HepG2 (cell line): ENCODE data around the gene SERPINA9. TPM values are rescaled to one million over a fixed set of nuclear protein-coding genes. Genes with fewer than 3 reads are reported as not detected.

Source experiments
- ATAC-seq: fragments of 200-7000 bp; cut with Tn5 transposase; 3 replicates; pipeline ENCODE4 v1.9.1; 2020; ENCODE audit warnings: mild to moderate bottlenecking, moderate library complexity
- BruUV-seq: library from RNA; stranded (reverse); fragments of 400-500 nt; replicated peaks from 2 replicates; lab custom pipeline; 2021; lab: Mats Ljungman, UMichigan
- CTCF ChIA-PET: fragments of 300-600 bp; formaldehyde crosslinking; extraction: SDS; loops from one replicate; lab custom pipeline; 2021; ENCODE audit warnings: low total read pairs, inconsistent platforms, low intra/inter-chr PET ratio; lab: Yijun Ruan, JAX
- POLR2A ChIA-PET: fragments of 350-600 bp; sonication (Branson Sonifier 250); formaldehyde crosslinking; loops from one replicate; lab custom pipeline; 2020; ENCODE audit warnings: antibody characterized with exemption, inconsistent platforms; lab: Yijun Ruan, JAX
- DNase-seq: peaks from one replicate; pipeline ENCODE4 v3.0.0-alpha.2; 2015; ENCODE audit warnings: low spot score
- FAIRE-seq: peaks from 3 replicates; lab custom pipeline; 2011; peaks lifted over from hg19 to GRCh38; lab: Jason Lieb, UNC
- H2AFZ ChIP-seq: one replicate; pipeline ENCODE4 v1.6.1; 2011; ENCODE audit warnings: low read length, inconsistent platforms
- H3K27ac ChIP-seq: fragments of 300-600 bp; 3 replicates; pipeline ENCODE4 v1.8.0; 2011; ENCODE audit warnings: mixed run types, mild to moderate bottlenecking, mixed read lengths, low read length, inconsistent platforms; ENCODE audit not compliant: insufficient read depth; ENCODE audit errors: extremely low read length
- H3K27me3 ChIP-seq, 2 experiments: fragments of 200-600 bp in 1 of 2; 2 replicates in 1 of 2; 3 replicates in 1 of 2; pipeline versions ENCODE4 v1.6.0 to v1.8.0; 2011; ENCODE audit warnings: low read length in 2 of 2, mild to moderate bottlenecking in 2 of 2, moderate library complexity in 2 of 2, inconsistent platforms in 1 of 2; ENCODE audit not compliant: insufficient read depth in 2 of 2, control insufficient read depth in 1 of 2
- H3K36me3 ChIP-seq, 2 experiments: fragments of 200-600 bp in 1 of 2; replicated peaks in 1 of 2; 2 replicates in 1 of 2; 3 replicates in 1 of 2; pipeline versions ENCODE4 v1.5.1 to v1.8.0; 2011; ENCODE audit warnings: low read length in 2 of 2, inconsistent platforms in 1 of 2; ENCODE audit not compliant: insufficient read depth in 2 of 2, control insufficient read depth in 1 of 2
- H3K4me1 ChIP-seq: 2 replicates; pipeline ENCODE4 v1.5.1; 2012; ENCODE audit warnings: low read length, inconsistent platforms; ENCODE audit not compliant: insufficient read depth
- H3K4me2 ChIP-seq: 2 replicates; pipeline ENCODE4 v1.6.0; 2011; ENCODE audit warnings: low read depth, low read length, inconsistent platforms
- H3K4me3 ChIP-seq, 3 experiments: fragments of 200-600 bp in 1 of 3; sonication (generic), shearing (Covaris generic) in 1 of 3; replicated peaks in 1 of 3; 2 replicates each; pipeline ENCODE4 v1.5.1; 2011 to 2016; ENCODE audit warnings: low read length in 3 of 3, inconsistent platforms in 2 of 3, low read depth in 2 of 3, mild to moderate bottlenecking in 2 of 3, control low read depth in 1 of 3, mixed read lengths in 1 of 3; ENCODE audit not compliant: insufficient read depth in 1 of 3
- H3K79me2 ChIP-seq: one replicate; pipeline ENCODE4 v1.6.1; 2011; ENCODE audit warnings: low read length, inconsistent platforms; ENCODE audit not compliant: insufficient read depth
- H3K9ac ChIP-seq: 2 replicates; pipeline ENCODE4 v1.6.0; 2011; ENCODE audit warnings: mild to moderate bottlenecking, low read depth, low read length, inconsistent platforms; ENCODE audit not compliant: insufficient read depth
- H3K9me3 ChIP-seq: 2 replicates; pipeline ENCODE4 v1.5.1; 2012; ENCODE audit warnings: mild to moderate bottlenecking, low read length
- H4K20me1 ChIP-seq: 2 replicates; pipeline ENCODE4 v1.6.0; 2011; ENCODE audit warnings: inconsistent platforms, mild to moderate bottlenecking, low read length, moderate library complexity; ENCODE audit not compliant: insufficient read depth
- FOXK1 ChIP-seq: sonication (generic); formaldehyde crosslinking; IDR thresholded peaks from 2 replicates; pipeline ENCODE4 v1.4.0; 2020; ENCODE audit warnings: low read depth, missing genetic modification reagents, borderline replicate concordance
- GATAD1 ChIP-seq: IDR thresholded peaks from 2 replicates; pipeline ENCODE4 v1.6.1; 2016; ENCODE audit warnings: missing genetic modification reagents, missing compliant biosample characterization
- NAIF1 ChIP-seq: sonication (generic); formaldehyde crosslinking; IDR thresholded peaks from 2 replicates; pipeline ENCODE4 v1.5.0; 2020; ENCODE audit warnings: mild to moderate bottlenecking, missing genetic modification reagents, borderline replicate concordance
- RXRB ChIP-seq: IDR thresholded peaks from 2 replicates; pipeline ENCODE4 v1.6.1; 2016; ENCODE audit warnings: borderline replicate concordance, missing genetic modification reagents, missing compliant biosample characterization
- SAP130 ChIP-seq: IDR thresholded peaks from 2 replicates; pipeline ENCODE4 v1.6.1; 2016; ENCODE audit warnings: low read depth
- TARDBP ChIP-seq: sonication (generic); formaldehyde crosslinking; IDR thresholded peaks from 2 replicates; pipeline ENCODE4 v1.8.0; 2022; ENCODE audit warnings: mild to moderate bottlenecking, missing genetic modification reagents
- ZC3H13 ChIP-seq: sonication (generic); formaldehyde crosslinking; IDR thresholded peaks from 2 replicates; pipeline ENCODE4 v1.8.1; 2023; ENCODE audit warnings: mild to moderate bottlenecking, missing genetic modification reagents, moderate library complexity
- ZNF205 ChIP-seq: IDR thresholded peaks from 2 replicates; pipeline ENCODE4 v1.6.1; 2018; ENCODE audit warnings: missing biosample characterization, missing genetic modification reagents
- ZNF570 ChIP-seq: sonication (generic); formaldehyde crosslinking; IDR thresholded peaks from 2 replicates; pipeline ENCODE4 v1.4.0; 2020; ENCODE audit warnings: mild to moderate bottlenecking, missing genetic modification reagents, borderline replicate concordance
- WGBS: methylation state at CpG from one replicate; pipeline ENCODE4 v1.1.6; 2017; ENCODE audit warnings: low lambda C conversion rate; 5-methylcytosine and 5-hydroxymethylcytosine counted together
- in situ Hi-C: cut with HindIII; loops from 2 replicates; pipeline ENCODE4 v1.10.0; 2017; ENCODE audit warnings: low pct_unique_long_range_greater_than_20kb; ENCODE audit not compliant: extremely low pct_ligation_motif_present
- intact Hi-C: fragments of 100-400 bp; cut with micrococcal nuclease; formaldehyde crosslinking; loops from one replicate; pipeline ENCODE4 v1.10.0; 2022; ENCODE audit not compliant: unreplicated experiment
- polyA plus RNA-seq, 8 experiments: library from polyadenylated mRNA; depleted of rRNA in 3 of 8; stranded (reverse) in 7 of 8; unstranded in 1 of 8; fragments of >200 nt; fragmentation: Illumina TruSeq in 4 of 8; extraction: Trizol in 4 of 8; gene quantifications; 2 replicates each; pipeline versions ENCODE4 v1.2.1 to v1.2.3, GENCODE V29; 2011 to 2016; ENCODE audit warnings: low read depth in 4 of 8, missing spikeins in 1 of 8, mixed read lengths in 1 of 8; ENCODE audit not compliant: insufficient read depth in 1 of 8
- total RNA-seq, 5 experiments: library from RNA; depleted of rRNA; stranded (reverse); fragments of >200 nt; fragmentation: Illumina TruSeq; extraction: Trizol; gene quantifications; 2 replicates each; pipeline ENCODE4 v1.2.3, GENCODE V29; 2016; ENCODE audit warnings: low read depth in 1 of 5
- TF ChIP-seq, protein P1 (sequence below): sonication (generic); formaldehyde crosslinking; IDR thresholded peaks from 2 replicates; pipeline ENCODE4 v1.4.0; 2020; ENCODE audit warnings: mild to moderate bottlenecking, missing genetic modification reagents
- TF ChIP-seq, protein P2 (sequence below): IDR thresholded peaks from 2 replicates; pipeline ENCODE4 v1.4.0; 2020; ENCODE audit warnings: mild to moderate bottlenecking, missing genetic modification reagents
- TF ChIP-seq, protein P3 (sequence below): IDR thresholded peaks from 2 replicates; pipeline ENCODE4 v1.6.1; 2016; ENCODE audit warnings: missing genetic modification reagents, missing compliant biosample characterization

The SERPINA9 gene
- total and polyA plus RNA-seq, 2 of the 13 experiments (the other 11 are each of a cell fraction or from before 2014, with no cell fraction given) = 0.21 TPM; not detected in 1

DNA sequence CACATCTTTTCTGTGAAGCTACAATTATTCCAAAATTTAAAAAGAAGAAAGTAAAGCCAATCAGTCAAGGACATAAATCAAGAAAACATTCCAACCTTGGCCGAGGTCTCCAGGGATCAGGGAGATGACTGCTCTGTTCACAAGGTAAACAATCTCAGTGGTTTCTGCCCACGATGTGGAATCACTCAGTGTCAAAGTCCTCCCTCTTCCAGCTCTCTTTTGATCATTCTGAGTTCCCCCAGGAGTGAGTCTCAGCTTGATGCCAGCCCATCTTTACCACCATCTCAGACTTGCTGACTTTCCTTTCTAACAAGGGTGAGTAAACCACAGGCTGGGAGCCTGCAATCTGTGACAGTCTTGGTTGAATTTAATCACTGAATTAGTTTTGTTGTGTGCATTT, 4.8 kb upstream of the SERPINA9 start:
- ChIA-PET CTCF (no interaction called here), POLR2A (interaction anchor here (0.9 to 2.2 kb wide), 6 partner anchors 15 to 119 kb away, joined by 3 to 11 read pairs (median 3); no protein-coding TSS in a partner anchor)
- peak overlapping the region; percentile 92 for H3K4me2 ChIP-seq
- H3K27ac ChIP-seq = peak overlapping the region; percentile 92
- ATAC-seq (no peak), DNase-seq (peak; percentile 19), FAIRE-seq (no peak)
- 0% methylated on average over 2 of the region's 2 CpGs for WGBS
- peak overlapping the region; percentile 64 for H3K9ac ChIP-seq
- peak overlapping the region; percentile 6 to 57 (median 40); a peak in 5 of 6 replicates for H3K4me3 ChIP-seq
- peaks cover 21% of the 10 kb centered on the region for H3K9me3 ChIP-seq
- no peaks in the 10 kb centered on the region for H3K27me3 ChIP-seq
- intact Hi-C loops (no loop called here), in situ Hi-C loops (no loop called here)
- peaks cover 4 to 10% of the 10 kb centered on the region in 2 experiments; a peak in 3 of 5 replicates for H3K36me3 ChIP-seq
- peaks cover 79% of the 10 kb centered on the region for H3K4me1 ChIP-seq
- no peak overlapping the region for H2AFZ ChIP-seq
- no peaks in the 10 kb centered on the region for H4K20me1 ChIP-seq
- H3K79me2 ChIP-seq = peaks cover 33% of the 10 kb centered on the region
- BruUV-seq = no TSS peak
- TF ChIP-seq ZC3H13 (no peak), ZNF205 (CRISPR knock-in tag) (no peak), TARDBP (peak; percentile 44; the same call in 1 of the 2 replicates), FOXK1 (0 out of 2 replicates have a peak, but pooled peaks have one; percentile 49), RXRB (peak; percentile 62), SAP130 (CRISPR knock-in tag) (peak; percentile 52), NAIF1 (CRISPR knock-in tag) (0 out of 2 replicates have a peak, but pooled peaks have one; percentile 41), GATAD1 (peak; percentile 30; the same call in 1 of the 2 replicates), ZNF570 (CRISPR knock-in tag) (no peak)
- TF ChIP-seq, protein P1, sequence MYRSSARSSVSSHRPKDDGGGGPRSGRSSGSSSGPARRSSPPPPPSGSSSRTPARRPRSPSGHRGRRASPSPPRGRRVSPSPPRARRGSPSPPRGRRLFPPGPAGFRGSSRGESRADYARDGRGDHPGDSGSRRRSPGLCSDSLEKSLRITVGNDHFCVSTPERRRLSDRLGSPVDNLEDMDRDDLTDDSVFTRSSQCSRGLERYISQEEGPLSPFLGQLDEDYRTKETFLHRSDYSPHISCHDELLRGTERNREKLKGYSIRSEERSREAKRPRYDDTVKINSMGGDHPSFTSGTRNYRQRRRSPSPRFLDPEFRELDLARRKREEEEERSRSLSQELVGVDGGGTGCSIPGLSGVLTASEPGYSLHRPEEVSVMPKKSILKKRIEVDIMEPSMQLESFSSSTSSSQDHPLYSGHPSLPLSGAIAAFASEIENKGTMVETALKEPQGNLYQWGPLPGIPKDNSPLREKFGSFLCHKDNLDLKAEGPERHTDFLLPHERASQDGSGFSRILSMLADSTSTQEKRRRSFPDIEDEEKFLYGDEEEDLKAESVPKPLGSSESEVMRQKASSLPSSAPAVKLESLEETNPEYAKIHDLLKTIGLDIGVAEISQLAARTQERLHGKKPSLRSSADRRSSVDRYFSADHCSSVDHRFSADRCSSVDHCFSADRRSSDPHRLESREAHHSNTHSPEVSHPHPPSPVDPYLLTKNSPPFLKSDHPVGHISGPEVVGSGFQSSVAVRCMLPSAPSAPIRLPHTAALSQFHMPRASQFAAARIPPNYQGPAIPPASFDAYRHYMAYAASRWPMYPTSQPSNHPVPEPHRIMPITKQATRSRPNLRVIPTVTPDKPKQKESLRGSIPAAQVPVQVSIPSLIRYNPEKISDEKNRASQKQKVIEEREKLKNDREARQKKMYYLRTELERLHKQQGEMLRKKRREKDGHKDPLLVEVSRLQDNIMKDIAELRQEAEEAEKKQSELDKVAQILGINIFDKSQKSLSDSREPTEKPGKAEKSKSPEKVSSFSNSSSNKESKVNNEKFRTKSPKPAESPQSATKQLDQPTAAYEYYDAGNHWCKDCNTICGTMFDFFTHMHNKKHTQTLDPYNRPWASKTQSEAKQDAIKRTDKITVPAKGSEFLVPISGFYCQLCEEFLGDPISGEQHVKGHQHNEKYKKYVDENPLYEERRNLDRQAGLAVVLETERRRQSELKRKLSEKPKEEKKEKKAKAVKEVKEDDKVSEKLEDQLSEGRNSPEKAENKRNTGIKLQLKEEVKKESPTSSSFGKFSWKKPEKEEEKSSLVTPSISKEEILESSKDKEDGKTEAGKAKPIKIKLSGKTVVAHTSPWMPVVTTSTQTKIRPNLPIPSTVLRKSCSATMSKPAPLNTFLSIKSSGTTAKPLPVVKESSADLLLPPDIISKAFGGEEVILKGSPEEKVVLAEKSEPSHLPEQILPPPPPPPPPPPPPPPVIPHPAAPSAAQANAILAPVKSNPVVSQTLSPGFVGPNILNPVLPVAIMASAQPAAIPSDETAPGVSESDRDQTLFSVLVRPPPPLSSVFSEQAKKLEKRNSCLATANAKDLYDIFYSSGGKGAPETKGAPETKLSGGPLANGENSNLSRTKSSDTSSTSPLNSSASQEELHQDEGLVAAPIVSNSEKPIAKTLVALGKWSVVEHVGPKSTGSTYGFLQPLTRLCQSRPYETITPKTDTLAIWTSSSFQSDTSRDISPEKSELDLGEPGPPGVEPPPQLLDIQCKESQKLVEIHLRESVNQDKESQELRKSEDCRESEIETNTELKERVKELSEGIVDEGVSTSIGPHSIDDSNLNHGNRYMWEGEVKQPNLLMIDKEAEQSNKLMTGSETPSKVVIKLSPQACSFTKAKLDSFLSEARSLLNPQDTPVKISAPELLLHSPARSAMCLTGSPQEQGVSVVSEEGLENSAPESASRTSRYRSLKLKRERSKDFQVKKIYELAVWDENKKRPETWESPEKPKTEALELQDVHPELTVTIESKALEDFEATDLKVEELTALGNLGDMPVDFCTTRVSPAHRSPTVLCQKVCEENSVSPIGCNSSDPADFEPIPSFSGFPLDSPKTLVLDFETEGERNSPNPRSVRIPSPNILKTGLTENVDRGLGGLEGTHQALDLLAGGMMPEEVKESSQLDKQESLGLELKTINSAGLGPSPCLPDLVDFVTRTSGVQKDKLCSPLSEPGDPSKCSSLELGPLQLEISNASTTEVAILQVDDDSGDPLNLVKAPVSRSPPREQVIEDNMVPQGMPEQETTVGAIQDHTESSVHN = no peak
- TF ChIP-seq, protein P2, sequence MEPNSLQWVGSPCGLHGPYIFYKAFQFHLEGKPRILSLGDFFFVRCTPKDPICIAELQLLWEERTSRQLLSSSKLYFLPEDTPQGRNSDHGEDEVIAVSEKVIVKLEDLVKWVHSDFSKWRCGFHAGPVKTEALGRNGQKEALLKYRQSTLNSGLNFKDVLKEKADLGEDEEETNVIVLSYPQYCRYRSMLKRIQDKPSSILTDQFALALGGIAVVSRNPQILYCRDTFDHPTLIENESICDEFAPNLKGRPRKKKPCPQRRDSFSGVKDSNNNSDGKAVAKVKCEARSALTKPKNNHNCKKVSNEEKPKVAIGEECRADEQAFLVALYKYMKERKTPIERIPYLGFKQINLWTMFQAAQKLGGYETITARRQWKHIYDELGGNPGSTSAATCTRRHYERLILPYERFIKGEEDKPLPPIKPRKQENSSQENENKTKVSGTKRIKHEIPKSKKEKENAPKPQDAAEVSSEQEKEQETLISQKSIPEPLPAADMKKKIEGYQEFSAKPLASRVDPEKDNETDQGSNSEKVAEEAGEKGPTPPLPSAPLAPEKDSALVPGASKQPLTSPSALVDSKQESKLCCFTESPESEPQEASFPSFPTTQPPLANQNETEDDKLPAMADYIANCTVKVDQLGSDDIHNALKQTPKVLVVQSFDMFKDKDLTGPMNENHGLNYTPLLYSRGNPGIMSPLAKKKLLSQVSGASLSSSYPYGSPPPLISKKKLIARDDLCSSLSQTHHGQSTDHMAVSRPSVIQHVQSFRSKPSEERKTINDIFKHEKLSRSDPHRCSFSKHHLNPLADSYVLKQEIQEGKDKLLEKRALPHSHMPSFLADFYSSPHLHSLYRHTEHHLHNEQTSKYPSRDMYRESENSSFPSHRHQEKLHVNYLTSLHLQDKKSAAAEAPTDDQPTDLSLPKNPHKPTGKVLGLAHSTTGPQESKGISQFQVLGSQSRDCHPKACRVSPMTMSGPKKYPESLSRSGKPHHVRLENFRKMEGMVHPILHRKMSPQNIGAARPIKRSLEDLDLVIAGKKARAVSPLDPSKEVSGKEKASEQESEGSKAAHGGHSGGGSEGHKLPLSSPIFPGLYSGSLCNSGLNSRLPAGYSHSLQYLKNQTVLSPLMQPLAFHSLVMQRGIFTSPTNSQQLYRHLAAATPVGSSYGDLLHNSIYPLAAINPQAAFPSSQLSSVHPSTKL (CRISPR knock-in tag) = peak; percentile 91
- TF ChIP-seq, protein P3, sequence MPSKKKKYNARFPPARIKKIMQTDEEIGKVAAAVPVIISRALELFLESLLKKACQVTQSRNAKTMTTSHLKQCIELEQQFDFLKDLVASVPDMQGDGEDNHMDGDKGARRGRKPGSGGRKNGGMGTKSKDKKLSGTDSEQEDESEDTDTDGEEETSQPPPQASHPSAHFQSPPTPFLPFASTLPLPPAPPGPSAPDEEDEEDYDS (CRISPR knock-in tag) = 0 out of 2 replicates have a peak, but pooled peaks have one; percentile 38
